HG03039 (cell line): ENCODE data around the gene DDOST.
"Not testable (repeated sequence)": the region's sequence is repeated elsewhere in the genome, so short reads cannot be mapped to it uniquely, and the experiment has no call there.

Experiments
- ATAC-seq: cut with Tn5 transposase; IDR thresholded peaks from one replicate; pipeline ENCODE4 v1.9.1; 2021; ENCODE audit warnings: mild to moderate bottlenecking, moderate library complexity; ENCODE audit not compliant: unreplicated experiment

The DDOST gene

DNA sequence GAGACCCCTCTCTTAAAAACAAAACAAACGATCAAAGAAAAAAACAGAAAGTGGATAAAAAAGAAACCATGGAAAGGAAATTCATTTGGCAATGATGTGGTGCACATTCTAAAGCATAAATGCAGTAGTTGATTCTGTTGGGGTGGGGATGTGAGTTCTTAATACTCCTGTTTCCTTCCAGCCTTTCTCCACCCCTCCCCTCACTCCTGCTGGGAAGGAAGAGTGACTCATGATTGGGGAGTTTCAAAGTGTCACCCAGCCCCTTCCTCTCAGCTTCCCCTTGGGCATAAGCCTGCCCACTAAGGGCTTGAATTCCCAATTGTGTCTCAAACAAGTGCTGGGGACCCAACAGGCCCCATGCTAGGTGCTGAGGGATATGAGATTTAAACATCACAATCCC is 34.6 kb downstream of the DDOST start:
- ATAC-seq = no peak

- no peak for ATAC-seq
Observed at GRCh38 chr1:20626098-20626427, 35.1 kb downstream of the DDOST start.

DNA sequence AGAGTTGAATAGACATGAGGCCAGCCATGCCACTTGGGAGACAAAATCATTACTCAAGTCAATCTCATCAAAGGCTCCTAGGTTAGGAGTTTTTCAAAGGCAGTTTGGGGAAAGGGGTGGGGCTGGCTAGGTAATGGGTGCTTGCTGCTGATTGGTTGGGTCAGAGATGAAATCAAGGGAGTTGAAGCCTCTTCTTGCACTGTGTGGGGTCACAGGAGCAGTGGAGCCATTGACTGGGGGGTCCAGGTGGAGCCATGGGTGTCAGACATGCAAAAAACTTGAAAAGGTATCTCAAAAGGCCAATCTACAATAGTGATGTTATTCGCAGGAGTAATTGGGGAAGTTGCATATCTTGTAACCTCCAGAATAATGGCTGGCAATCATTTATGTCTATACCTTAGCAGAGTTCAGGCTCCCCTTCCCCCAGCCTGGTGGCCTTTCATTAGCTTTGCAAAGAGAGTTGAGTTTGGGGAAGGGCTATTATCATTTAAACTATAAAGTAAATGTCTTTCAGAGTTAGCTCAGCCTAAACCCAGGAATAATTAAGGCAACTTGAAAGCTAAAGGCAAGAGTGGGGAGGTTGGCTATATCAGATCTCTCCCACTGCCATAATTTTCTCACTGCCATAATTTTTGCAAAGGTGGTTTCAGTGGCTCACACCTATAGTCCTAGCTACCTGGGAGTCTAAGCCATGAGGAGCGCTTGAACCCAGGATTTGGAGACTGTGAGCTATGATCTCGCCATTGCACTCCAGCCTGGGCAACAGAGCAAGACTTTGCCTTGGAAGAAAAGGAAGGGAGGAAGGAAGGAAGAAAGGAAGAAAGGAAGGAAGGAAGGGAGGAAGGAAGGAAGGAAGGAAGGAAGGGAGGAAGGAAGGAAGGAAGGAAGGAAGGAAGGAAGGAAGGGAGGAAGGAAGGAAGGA is 35.7 kb downstream of the DDOST start:
- ATAC-seq = no peak

DNA sequence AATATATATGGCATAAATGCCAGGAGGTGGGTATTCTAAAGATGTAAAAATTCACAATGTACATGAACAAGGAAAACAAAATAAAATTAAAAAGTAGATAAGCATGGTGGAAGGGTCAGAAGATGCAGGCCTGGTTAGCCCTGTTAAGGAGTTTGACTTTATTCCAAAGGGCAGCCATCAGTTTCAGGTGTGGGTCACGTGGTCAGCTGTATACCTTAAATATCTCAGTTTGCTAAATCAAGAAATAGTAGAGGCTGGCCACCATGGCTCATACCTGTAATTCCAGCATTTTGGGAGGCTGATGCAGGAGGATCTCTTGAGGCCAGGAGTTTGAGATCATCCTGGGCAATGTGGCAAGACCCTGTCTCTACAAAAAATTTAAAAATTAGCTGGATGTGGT is 36.5 kb downstream of the DDOST start:
- ATAC-seq = no peak

GRCh38 chr1:20621012-20621411 is 40.2 kb downstream of the DDOST start:
- ATAC-seq = no peak

- no peak for ATAC-seq
Observed at GRCh38 chr1:20619999-20620398, 41.2 kb downstream of the DDOST start.

DNA sequence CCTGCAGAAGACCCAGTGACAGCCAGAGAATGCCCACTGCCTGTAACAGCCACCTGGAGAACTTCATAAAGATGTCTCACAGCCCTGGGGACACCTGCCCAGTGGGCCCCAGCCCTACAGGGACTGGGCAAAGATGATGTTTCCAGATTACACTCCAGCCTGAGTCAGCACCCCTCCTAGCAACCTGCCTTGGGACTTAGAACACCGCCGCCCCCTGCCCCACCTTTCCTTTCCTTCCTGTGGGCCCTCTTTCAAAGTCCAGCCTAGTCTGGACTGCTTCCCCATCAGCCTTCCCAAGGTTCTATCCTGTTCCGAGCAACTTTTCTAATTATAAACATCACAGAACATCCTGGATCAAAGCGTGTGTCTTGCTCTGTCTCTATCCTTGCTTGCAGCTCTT is 42.6 kb downstream of the DDOST start:
- no peak for ATAC-seq

- ATAC-seq = no peak
Observed at GRCh38 chr1:20616847-20617487, 44.2 kb downstream of the DDOST start.

DNA sequence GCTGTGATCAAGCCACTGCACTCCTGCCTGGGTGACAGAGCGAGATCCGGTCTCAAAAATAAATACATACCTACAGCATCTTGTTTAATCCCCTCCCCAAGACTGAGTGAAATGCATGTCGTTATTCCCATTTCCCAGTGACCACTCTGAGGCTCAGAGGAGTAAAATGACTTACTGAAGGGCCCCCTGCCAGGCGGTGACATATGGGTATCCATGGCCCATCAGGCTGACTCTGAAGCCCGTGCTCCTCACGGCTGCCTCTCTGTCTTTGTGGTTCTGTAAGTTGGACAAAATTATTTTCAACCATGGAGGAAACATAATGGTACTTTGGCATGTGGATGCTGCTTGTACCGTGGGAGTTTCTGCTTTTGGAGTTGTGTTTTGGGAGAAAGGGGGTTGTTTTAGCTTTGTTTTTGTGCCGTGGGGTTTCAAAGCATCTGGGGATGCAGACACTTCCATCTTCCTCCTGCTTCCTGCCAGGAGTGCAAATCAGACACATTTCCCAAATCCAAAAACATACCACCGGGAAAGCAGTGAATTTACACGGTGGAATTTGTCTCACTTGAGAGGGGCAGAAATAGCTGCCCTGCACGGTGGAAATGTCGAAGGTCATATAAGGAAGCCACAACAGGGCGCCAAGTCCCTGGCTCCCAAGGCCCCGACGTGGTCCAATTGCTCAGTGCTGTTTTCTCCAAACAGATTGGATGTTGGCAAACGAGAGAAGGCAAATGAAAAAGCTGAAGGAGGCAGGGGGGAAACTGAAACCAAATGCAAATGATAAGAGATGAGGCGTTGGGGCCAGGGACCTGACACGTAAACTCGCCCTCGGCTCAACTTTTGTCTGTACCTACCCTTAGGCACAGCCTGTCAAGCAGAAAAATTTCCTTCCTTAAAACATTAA is 45.0 kb downstream of the DDOST start:
- no peak for ATAC-seq

DNA sequence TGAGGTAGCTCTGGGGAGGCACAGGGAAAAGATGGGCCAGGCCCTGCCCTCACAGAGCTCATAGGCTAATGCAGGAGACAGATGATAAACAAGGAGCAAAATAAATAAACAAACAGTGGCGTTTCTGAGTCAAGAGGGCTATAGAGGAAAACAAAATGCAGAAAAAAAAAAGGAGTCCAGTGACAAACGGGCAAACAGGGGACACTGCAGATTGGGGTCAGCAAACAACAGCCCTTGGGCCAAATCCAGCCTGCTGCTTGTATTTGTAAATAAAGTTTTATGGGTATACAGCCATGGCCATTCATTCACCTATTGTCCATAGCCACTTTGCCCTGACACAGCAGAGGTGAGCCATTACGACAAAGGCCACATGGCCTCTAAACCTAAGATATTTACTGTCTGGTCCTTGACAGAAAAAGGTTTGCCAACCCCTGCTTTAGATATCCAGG is 47.0 kb downstream of the DDOST start:
- ATAC-seq = no peak

DNA sequence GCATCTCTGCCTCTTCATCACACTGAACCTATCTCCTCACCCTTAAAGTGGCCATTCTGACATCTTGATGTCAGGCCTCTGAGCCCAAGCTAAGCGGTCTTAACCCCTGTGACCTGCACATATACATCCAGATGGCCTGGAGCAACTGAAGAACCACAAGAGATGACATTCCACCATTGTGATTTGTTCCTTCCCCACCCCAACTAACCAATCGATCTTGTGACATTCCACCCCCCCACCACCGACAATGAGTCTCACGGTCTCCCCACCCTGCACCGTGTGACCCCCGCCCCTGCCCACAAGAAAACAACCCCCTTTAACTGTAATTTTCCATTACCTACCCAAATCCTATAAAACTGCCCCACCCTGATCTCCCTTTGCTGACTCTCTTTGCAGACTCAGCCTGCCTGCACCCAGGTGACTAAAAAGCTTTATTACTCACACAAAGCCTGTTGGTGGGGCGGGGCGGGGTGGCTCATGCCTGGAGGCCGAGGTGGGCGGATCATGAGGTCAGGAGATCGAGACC is 48.9 kb downstream of the DDOST start:
- no peak for ATAC-seq

DNA sequence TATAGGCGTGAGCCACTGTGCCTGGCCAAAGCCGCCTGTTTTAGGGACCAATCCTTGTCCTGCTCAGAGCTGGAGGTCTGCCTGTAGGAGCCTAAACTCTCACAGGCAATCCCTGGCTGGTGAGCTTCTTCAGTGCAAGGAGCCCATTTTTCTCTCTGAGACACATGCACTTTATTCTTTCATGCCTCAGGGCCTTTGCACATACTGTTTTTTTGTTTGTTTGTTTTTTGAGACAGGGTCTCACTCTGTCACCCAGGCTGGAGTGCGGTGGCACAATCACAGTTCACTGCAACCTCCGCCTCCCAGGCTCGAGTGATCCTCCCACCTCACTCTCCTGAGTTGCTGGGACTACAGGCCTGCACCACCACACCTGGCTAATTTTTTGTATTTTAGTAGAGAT is 49.5 kb downstream of the DDOST start:
- ATAC-seq = no peak

DNA sequence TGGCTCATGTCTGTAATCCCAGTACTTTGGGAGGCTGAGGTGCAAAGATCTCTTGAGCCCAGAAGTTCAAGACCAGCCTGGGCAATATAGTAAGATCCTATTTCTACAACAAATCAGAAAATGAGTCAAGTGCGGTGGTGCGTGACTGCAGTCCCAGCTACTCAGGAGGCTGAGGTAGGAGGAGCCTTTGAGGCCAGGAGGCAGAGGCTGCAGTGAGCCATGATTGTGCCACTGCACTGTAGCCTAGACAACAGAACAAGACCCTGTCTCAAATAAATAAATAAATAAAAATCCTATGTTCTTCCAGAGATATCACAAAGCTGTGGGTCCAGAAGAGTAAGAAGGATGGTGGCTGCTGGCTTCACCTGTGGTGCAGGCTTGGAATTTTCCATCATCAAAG is 50.2 kb downstream of the DDOST start:
- ATAC-seq = no peak

GRCh38 chr1:20609541-20609940 is 51.6 kb downstream of the DDOST start:
- ATAC-seq = no peak

DNA sequence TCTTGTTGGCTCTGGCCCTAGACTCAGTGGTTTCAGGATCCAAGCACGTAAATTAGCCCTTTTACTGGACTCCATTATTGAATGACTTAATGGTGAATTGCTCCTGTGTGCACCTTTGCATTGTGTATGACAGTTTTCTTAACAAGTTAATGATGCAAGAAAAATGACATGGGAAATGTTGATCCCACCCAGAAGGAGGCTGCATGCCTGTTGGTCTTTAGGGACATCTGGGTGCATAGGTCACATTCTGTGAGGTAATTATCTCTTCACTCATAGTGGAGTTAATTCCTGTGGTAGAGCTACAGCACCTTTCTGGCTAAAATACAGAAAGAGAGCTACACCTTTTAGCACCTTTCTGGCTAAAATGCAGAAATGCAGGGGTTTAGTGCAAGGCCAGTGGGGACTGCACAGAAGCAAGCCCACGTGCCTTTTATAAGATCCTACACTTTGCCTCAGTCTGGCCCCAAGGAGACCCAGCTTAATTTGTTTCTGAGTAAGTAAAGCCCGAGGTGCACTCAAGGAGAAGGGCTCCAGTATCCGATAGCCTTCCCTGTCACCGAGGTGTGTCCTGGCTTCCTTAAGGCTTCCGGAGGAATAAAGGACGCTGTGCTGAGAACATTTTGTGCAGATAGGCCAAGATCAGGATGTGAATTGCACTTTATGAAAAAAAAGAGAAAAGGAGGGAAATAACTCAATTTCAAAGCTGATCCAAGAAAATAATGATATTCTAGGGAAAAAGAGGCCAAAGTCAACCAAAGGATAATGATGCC is 54.2 kb downstream of the DDOST start:
- not testable (repeated sequence) for ATAC-seq

GRCh38 chr1:20604678-20605077 is 56.5 kb downstream of the DDOST start:
- ATAC-seq = no peak

GRCh38 chr1:20603504-20604464 is 57.4 kb downstream of the DDOST start:
- ATAC-seq = no peak

- ATAC-seq = no peak
Observed at GRCh38 chr1:20602851-20603450, 58.2 kb downstream of the DDOST start.
